Activated CD8-positive, alpha-beta memory T cell treated with anti-CD3 and anti-CD28 coated beads for 1 hour (primary cell): Measurements from ENCODE around the gene AP5B1.
A peak's percentile ranks its signal among the peaks of the same experiment; 100 is the strongest.

ENCODE experiments used
- DNase-seq, 2 donors: peaks; one replicate each; pipeline ENCODE4 v3.0.0-alpha.2; 2020; ENCODE audit warnings: low read depth in 1 of 2; ENCODE audit errors: extremely low read depth in 1 of 2

Gene AP5B1, protein sequence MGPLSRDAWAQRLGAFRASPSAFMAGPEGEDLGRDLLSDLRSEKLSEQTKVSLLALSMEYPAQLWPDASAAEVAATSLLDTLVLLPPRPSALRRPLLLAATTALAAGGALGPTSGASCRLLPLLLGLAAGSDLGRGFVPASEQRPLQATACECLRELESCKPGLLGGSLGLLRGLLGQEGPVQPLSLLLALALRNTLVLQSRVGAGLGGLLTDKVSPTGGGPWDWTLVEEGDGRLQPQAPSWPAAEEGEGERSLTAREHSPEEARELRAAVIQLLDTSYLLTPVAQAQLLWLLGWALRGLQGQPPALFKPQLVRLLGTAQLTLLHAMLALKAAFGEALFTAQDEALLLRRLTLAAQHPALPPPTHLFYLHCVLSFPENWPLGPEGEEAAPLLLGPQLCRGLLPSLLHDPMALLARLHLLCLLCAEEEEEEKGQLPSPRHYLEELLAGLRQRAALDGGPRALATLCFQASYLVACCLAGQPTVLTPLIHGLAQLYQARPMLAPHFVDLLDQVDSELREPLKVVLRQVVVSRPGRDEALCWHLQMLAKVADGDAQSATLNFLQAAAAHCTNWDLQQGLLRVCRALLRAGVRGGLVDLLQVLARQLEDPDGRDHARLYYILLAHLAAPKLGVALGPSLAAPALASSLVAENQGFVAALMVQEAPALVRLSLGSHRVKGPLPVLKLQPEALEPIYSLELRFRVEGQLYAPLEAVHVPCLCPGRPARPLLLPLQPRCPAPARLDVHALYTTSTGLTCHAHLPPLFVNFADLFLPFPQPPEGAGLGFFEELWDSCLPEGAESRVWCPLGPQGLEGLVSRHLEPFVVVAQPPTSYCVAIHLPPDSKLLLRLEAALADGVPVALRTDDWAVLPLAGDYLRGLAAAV

DNA sequence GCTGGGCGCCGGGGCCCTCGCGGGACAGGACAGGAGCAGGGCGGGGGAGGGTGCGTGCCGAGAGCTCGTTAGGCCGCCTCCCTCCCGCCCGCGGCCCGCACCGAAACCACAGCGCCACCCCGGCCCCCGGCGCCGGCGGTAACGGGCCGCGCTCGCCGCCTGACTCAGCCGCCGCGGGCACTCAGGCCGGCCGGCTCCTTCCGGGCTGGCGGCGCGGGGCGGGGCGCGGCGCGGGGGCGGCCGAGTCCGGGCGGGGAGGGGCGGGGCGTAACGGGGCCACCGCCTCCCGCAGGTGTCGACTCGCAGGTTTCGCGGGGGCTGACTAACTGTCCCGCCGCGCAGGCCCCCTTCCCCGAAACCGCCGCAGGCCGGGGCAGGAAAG is at the start of gene AP5B1:
TSS of gene AP5B1 (minus strand) at position 207 of the 382 bp plus-strand sequence. CDS start 385 bp downstream, outside the sequence.
- DNase-seq = peak in 1 of 2 donors; percentile 68

DNA sequence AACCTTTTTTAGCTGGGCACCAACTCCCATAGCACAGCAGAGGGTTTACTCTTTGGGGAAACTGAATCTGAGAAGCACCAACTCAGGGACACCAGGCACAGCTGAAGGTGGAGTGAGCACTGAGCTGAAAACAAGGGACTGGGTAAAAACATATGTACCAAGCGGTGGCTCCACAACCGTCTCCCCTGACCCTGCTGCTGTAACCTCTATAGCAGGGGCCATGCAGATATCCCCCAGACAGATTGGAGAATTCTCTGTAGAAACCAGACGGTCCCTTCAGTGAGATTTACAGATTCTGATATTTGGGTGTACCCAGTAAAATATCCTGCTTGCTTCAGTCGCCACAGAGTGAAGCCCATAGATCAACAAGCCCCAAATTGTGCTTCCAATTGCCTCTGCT is 48.7 kb upstream of the AP5B1 start:
- DNase-seq = no peak

DNA sequence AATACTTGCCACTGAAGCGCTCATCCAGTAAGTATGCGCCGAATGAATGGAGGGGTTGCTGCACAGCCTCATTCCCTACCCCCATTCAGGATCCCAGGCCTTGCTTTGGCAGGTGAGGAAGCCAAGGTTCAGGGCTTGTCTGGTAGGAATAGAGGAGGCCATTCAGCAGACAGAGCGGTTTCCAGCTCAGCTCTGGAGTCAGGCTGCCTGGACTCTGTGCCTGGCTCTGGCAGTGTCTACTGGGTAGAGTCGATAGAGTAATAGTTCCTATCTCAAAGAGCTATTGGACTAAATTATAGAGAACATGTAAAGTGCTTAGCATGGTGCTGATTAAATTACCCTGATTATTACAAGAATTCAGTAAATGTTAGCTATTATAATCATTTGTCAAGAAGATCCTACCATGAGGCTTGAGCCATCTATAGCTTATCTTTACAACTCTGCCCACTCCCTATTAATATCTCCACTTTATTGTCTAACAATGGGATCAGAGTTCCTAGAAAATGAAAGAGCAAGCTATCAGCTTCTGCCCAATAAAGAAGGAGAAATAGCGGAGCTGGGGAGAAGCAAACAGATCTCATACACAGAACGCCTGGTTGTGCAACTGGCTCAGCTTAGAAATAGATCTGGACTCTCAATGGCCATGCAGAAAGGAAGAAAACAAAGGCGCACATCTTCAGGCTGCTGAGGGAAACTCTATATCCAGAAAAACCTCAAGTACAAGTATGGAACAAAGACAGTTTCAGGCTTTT is 46.4 kb upstream of the AP5B1 start:
- DNase-seq = no peak

DNA sequence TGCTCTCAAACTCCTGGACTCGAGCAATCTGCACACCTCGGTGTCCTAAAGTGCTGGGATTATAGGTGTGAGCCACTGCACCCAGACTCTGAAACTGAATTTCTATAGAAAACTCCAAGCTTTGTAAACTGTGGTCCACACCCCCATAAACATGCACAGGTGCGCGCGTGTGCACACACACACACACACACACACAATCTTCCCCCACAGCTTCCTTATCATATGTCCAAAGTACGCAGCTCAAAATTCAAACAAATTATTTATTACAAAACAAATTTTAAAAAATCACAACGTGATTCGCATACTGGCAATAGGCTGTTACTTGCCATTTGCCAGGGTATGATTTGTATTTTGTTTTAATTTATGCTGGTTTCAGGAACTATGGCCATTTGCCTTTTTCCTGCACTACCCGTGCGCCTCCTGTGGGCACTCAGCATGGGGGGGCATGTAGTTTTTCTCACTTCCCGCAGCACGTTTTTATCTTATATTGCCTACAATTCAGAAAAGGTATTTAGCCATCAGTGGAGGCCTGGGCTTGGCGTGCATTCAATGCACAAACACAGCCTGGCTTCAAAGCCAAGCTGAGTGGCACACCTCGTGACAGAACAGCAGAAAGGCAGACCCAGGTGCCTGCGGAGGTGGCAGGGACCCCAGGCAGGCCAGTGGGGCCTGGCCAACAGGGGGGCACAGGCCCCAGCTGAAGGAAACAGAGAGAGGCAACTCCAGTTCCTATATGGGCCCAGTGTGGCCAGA is 42.2 kb upstream of the AP5B1 start:
- no peak for DNase-seq

DNA sequence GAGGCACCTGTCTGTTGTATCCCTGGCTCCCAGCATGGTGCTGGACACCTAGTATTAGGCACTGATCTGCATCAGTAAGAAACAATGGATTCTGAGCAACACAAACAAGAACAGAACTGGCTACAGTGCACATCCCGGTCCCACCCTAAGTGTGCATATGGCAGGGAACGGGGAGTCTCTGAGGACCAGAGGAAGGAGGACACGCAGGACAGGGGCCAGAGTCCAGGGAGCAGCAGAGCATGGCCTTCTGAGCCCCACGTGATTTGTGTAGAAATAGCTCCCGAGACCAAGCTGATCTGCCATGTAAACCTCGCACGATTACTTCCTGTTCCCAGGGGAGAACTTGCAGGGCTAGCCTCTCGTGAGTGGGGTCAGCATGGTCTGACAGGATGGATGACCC is 40.3 kb upstream of the AP5B1 start:
- DNase-seq = no peak

DNA sequence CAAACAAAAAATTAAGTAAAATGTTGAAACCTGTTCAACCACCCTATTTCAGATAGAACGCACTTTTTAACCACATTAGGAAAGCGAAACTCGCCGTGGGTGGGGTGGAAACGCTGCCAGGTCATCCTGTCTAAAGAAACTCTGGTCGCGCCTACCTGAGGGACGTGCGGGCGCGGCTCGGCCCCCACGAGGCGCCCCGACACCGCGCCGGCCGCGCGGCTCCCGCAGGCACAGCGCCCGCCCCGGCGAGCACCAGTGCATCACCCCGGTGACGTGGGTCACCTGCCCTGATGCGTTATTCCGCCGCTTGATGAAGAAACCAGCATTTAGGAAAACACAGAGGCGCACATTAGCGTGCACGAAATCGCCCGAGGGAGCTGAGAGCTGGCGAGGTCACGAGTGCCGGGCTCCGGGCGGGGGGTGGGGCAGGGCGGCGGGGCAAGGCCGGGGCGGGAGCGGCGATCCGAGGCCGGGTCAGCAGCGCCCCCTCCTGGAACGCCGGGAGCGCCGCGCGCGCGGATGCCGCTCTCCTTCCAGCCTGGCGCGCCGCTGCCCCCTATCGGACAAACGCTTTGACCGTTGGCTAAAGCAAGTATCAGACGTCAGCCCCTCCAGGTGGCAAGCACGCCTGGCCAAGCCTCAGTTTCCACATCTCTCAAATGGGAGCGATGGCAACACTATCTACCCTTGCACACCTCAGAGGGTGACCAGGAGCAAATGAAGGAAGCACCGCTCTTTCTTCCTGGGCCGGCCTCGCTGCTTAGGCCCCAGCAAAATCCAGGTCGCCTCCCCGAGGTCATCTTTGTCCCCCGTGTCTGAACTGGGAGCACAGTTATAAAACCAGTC is 37.3 kb upstream of the AP5B1 start:
- DNase-seq = peak; percentile 81 to 95

DNA sequence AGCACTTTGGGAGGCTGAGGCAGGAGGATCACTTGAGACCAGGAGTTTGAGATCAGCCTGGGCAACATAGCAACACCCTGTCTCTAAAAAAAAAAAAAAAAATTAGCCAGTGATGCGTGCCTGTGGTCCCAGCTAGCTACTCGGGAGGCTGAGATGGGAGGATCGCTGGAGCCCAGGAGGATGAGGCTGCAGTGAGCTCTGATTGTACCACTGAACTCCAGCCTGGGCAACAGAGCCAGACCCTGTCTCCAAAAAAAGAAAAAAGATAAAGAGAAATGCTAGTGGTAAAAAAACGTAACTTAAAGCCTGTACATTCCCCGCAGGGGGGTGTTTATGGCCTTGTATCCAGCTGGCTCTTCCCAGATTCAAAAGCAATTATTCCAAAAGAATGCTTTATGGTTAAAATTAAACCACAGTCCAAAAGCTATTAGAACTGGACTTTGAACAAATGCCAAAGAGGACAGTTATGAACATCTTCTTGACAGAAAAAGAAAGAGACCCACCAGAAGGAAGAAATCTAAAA is 36.6 kb upstream of the AP5B1 start:
- DNase-seq = no peak

DNA sequence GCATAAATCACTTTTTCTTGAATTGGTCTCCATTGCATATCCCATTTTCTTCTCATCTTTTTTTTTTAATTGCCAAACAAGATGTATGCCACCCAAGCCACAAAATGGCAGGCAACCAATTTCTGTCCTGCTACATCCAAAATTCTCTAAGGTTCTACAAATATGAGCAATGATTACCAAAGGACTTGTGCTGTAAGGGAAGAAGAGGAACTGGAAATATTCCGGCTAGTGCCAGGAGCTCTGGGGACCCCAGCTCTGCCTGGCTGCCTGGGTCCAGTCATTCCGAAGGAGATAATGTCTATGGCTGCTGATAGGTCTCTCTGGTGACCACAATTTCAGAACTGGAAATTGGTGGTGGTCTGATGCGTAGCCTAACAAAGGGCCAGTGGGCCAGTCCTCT is 35.9 kb upstream of the AP5B1 start:
- DNase-seq = no peak

DNA sequence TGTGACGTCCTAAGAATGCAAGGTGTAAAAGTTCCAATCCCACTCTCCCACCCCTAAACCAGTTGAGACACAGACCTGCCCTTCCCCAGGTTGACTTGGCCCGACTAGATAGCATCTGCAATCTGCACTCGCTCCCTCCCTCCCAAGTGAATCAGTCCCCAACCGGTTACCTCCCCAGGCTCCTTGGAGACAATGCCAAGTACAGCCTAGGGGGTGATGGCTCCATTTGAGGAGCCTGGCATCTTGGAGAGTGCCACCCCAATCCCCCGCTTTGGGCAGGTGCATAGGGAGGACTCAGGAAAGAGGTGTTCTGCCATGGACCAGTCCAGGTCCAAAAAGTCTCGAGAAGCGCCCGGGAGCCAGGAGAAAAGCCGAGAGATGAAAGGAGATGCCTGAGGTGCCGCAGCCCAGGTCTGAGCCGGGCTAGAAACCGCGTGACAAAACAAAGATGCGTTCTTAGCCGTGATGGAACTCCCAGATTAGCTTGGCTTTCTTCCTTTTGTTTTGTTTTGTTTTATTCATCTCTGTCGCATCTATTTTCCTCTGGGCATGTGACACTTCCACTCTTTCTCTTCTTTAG is 34.3 kb upstream of the AP5B1 start:
- no peak for DNase-seq

DNA sequence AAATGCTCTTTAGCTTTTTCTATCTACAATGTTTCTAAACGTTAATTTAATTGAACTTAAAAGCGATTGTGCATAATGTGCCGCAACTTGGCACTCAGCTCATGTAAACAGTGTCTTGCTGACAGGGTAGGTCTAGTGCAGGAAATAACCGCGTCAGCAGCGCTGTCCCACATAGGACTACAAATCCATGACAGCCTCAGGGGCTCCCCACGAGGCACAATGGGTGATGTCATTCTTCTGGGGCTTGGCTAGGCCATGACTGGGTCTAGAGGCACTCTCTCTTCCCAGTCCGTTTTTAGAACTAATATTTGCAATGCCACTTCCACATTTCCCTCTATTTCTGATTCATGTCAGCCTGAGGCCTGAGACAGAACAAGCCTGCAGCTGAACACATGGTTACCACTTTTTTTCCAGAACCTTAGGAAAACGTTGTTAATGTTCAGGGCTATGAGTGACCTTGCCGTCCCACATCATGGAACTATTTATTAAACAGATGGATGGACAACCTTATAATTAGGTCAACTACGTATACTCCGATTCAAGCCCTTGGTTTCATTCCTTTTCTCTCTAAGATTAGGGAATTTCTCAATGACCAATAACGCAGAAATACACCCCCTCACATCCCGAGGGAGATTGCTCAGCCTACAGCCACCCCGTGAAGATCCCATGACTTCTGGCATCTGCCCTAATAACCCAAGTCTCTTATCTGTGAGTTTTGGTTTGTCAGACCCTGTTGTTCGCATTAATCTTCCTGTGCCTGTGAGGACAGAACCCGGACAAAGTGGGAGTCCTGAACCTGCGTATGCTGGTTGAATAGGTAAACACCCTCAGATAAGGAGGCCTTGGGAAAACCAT is 33.6 kb upstream of the AP5B1 start:
- no peak for DNase-seq

DNA sequence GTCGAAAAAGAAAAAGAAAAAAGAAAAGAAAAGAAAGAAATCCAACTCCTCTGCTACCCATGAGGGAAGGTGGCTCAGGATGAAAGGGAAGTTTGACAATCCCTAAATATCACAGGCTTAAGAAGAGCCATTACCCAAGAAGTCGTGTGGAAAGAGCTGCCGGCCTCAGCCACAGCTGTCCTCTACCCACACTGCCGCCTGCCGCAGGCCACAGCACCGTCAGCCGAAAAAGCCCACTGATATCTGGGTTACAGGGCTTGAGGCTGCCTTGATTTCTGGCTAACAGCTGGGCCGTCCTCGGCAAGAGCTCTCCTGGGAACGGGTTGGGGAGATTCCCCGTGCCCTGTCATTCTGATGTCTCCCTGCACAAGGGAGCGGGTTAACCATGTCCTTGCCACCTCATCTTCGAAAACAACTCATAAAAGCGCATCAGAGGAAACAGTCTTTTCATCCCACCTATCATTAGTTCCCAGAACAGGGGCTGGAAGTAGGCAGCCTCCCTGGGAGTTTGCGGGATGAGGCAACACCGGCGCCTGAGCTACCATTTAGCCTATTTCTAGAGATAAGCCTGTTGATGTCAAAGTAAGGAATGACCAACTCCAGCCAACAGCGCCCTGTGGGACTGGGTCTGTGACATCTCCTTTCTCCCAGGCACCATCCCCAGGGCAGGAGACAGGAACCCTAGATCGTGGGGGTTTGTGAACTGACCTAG is 31.1 kb upstream of the AP5B1 start:
- no peak for DNase-seq

DNA sequence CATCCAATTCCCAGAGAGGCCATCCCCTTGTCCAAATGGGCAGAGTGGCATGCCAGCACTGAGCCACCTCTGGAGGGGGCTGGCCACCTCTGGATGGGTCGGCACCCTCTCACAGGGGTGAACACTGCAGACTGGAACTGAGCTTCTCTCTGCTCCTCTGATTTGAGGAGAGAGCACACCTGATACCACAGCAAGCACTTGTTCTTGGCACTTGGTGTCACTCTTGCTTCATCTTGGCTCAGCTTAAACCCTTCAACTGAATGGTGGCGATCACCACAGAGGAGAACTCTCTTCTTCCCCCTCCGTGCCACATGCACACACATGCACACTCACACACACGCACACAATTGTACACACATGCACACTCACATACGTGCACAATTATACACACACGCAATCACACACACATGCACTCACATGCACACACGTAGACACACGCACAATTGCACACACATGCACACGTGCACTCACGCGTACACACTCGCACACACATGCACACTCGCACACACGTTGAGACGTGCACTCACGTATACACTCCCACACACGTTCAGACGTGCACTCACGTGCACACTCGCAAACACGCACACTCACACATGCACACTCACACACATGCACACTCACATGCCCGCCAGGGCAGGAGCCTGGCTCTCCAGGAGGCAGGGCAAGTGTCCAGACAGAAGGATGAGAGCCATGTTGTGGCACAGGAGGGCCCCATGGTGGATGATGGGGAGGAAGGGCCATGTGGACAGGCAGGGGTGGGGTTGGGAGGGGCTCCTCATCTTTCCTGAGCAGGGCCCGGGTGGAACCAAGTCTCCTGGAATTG is 29.5 kb upstream of the AP5B1 start:
- DNase-seq = no peak

DNA sequence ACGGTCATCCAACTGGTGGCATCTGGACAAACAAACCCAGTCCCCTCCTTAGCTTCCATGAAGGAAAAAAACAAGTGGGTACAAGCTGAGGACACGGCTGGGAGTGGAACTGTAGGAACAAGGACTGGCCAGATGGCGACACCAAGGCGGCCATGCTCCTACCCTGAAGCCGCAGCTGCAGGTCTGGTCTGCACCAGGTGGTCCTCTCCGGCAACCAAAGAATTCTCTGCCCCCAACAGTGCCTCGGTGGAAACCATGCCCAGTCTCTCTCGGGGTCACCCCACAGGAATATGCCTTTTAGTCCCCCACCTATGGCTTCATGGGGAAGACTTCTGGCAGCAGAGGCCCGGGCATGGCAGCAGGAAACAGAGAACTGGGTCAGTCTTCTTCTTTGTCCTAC is 28.7 kb upstream of the AP5B1 start:
- no peak for DNase-seq

DNA sequence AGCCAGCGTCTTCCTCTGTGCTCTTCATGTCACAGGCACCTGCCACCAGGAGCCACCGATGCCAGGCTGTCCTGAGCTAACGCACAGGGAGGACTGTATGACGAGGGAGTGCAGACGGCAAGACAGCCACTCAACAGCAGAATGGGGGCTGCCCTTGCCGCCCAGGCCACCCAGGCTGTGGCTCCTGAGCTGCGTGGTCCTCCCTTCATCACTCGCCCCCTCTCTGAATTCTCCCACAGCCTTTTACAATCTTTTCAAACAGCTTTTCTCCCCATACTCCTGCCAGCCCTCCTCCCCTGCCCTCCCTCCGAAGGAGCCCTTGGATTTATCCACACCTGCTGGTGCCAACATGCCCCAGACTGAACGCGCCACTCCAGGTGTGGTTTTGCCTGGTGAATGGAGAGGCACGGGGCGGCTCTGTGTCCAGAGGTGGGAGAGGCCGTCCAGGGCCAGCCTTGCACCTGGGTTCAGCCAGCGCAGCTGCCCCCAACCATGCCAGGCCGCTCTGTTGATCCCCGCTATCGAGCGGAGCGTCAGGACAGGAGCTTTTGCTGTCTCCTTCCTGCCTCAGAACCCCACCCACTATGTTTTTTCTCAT is 28.1 kb upstream of the AP5B1 start:
- no peak for DNase-seq

DNA sequence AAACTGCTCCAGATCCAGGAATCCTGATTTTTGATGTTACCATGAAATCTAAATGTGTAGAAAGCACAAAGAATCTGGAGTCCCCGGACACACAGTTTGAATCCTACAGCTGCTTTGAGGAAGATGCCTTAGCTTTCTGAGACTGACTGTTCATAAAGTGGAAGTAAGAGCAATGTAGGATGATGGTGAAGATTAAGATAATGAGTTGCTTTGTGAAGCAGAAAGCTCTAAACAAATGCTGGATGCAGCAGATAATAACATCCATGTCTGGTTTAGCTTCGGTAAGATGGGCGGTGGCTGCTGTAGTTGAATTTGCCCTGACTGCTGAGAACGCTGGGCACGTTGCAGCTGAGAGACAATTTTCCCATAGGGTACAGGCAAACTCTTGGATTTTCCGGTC is 26.2 kb upstream of the AP5B1 start:
- no peak for DNase-seq

DNA sequence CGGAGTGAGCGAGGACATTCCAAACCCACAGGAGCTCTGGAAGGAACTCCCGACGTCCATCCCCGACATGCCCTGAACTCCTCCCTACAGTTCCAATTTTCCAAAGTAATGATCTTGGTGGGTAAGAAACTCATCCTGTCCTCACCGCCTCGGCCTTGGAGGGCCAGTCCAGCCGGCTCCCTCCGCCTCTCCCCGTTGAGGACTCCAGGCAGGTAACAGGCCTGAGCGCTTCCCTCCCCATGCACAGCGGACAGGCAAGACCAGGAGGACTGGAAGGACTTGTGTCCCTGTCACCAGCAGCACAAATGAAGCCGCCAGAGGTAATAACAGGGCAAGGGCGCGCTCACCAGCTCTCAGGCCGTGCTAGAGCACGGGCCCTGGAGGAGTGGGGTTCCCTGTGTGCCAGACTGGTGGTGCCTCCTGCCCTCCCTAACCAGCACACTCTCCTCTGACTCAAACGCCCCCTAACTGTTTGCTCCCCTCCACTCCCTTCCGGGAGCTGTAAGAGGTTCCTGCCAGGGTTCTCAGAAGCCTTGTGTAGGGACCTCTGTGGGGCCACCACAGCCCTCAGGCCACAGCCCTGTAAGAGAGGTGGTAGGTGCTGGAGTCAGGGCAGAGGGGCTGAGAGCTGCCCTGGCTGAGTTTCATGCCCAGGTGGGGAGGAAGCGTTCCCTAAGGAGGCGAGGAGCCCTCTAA is 23.2 kb upstream of the AP5B1 start:
- DNase-seq = no peak
